ENCODE measurements around the gene STK26. TPM values are rescaled to one million over a fixed set of nuclear protein-coding genes. Genes with fewer than 3 reads are reported as not detected.

The STK26 gene
- total and polyA plus RNA-seq, 2 of the 13 experiments (the other 11 are each of a cell fraction or from before 2014, with no cell fraction given): 16.9 to 47.9 TPM

DNA sequence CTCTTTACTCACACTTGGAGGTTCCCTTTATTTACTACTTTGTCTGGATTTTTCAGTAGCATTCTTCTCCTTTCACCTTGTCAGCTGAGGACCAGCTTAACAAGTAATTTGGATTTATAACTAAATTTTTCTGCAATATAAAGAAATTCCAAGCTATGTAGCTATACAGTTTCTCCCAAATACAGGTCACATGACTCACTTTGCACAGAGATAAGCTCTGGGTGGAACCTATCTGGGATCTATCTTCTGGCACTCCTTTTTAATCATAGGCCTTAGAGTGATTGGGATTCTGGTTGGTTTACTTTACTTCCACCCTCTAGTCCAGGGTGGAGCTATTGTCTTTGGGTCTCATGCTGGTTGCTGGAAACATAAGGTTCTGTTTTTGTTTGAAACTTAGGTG is 34.9 kb upstream of the STK26 start:
- intact Hi-C loops (cut with micrococcal nuclease; ENCODE audit: unreplicated experiment) (no loop called here), in situ Hi-C loops (cut with HindIII; ENCODE audit: extremely low pct_ligation_motif_present, low pct_unique_long_range_greater_than_20kb) (no loop called here)
- Histone ChIP-seq H3K9ac (ENCODE audit: insufficient read depth, low read depth, low read length) (no peak overlapping the region), H3K79me2 (ENCODE audit: insufficient read depth, low read length) (no peaks in the 10 kb centered on the region), H3K9me3 (ENCODE audit: low read length) (no peaks in the 10 kb centered on the region), H3K4me2 (ENCODE audit: low read depth, low read length) (no peak overlapping the region), H3K27me3 (ENCODE audit: control insufficient read depth in 1 of 2, insufficient read depth in 2 of 2, low read length in 2 of 2) (no peaks in the 10 kb centered on the region), H3K4me1 (ENCODE audit: insufficient read depth, low read length) (peaks cover 9% of the 10 kb centered on the region; the same call in 1 of the 2 replicates), H3K4me3 (replicated peaks in 1 of 3; ENCODE audit: insufficient read depth in 1 of 3, low read depth in 2 of 3, low read length in 3 of 3) (no peak overlapping the region), H2AFZ (ENCODE audit: low read length) (no peak overlapping the region), H3K27ac (ENCODE audit: extremely low read length, insufficient read depth, low read length) (no peak overlapping the region), H4K20me1 (ENCODE audit: insufficient read depth, low read length) (no peaks in the 10 kb centered on the region), H3K36me3 (replicated peaks in 1 of 2; ENCODE audit: control insufficient read depth in 1 of 2, insufficient read depth in 2 of 2, low read length in 2 of 2) (no peaks in the 10 kb centered on the region)
- no peak for TF ChIP-seq FOXK1 (CRISPR knock-in tag; IDR thresholded peaks at IDR 0.05; ENCODE audit: borderline replicate concordance, low read depth)
- CTCF ChIA-PET (ENCODE audit: low intra/inter-chr PET ratio, low total read pairs): no interaction called here
- no peak for DNase-seq (ENCODE audit: low spot score)
- no peak for FAIRE-seq
- POLR2A ChIA-PET: no interaction called here
- no peak for ATAC-seq
- BruUV-seq (replicated peaks): no TSS peak

DNA sequence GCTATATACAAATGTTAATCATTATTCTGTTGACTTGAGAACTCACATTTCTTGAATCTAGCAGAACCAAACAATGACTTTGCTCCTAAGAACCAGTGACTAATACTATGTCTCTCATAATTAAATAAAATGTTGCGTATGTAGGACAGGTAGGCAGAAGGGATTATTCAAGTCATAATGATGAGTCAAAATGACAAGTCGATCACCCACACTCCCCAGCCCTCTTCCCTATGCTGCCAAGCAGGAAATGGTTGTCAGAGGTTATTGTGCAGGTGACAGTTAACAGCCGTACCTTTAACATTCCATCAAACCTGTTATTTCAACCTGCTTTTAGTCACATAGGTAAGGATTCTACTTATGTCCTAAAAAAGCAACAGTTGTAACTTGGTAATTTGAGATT is 22.0 kb upstream of the STK26 start:
- ChIA-PET POLR2A (no interaction called here), CTCF (ENCODE audit: low intra/inter-chr PET ratio, low total read pairs) (no interaction called here)
- ATAC-seq (no peak), DNase-seq (ENCODE audit: low spot score) (no peak), FAIRE-seq (no peak)
- Histone ChIP-seq H3K4me3 (replicated peaks in 1 of 3; ENCODE audit: insufficient read depth in 1 of 3, low read depth in 2 of 3, low read length in 3 of 3) (no peak overlapping the region), H3K4me1 (ENCODE audit: insufficient read depth, low read length) (0 out of 2 replicates have a peak, but pooled peaks cover 8% of the 10 kb centered on the region), H3K36me3 (replicated peaks in 1 of 2; ENCODE audit: control insufficient read depth in 1 of 2, insufficient read depth in 2 of 2, low read length in 2 of 2) (no peaks in the 10 kb centered on the region), H3K9ac (ENCODE audit: insufficient read depth, low read depth, low read length) (no peak overlapping the region), H2AFZ (ENCODE audit: low read length) (no peak overlapping the region), H3K27ac (ENCODE audit: extremely low read length, insufficient read depth, low read length) (no peak overlapping the region), H4K20me1 (ENCODE audit: insufficient read depth, low read length) (no peaks in the 10 kb centered on the region), H3K79me2 (ENCODE audit: insufficient read depth, low read length) (no peaks in the 10 kb centered on the region), H3K4me2 (ENCODE audit: low read depth, low read length) (no peak overlapping the region; the same call in 1 of the 2 replicates), H3K27me3 (ENCODE audit: control insufficient read depth in 1 of 2, insufficient read depth in 2 of 2, low read length in 2 of 2) (no peaks in the 10 kb centered on the region), H3K9me3 (ENCODE audit: low read length) (no peaks in the 10 kb centered on the region)
- TF ChIP-seq ISX (CRISPR knock-in tag; conservative IDR thresholded peaks at IDR 0.05) (no peak), PHF21A (CRISPR knock-in tag; IDR thresholded peaks at IDR 0.05) (no peak), ZNF629 (CRISPR knock-in tag; conservative IDR thresholded peaks at IDR 0.05) (no peak), TBP (CRISPR knock-in tag; IDR thresholded peaks at IDR 0.05) (no peak), ZFAT (CRISPR knock-in tag; conservative IDR thresholded peaks at IDR 0.05) (no peak), ZNF766 (CRISPR knock-in tag; IDR thresholded peaks at IDR 0.05; ENCODE audit: borderline replicate concordance) (no peak), ZNF367 (CRISPR knock-in tag; IDR thresholded peaks at IDR 0.05; ENCODE audit: borderline replicate concordance) (no peak), ZNF30 (CRISPR knock-in tag; IDR thresholded peaks at IDR 0.05) (no peak), MIXL1 (CRISPR knock-in tag; IDR thresholded peaks at IDR 0.05) (no peak), KMT2B (CRISPR knock-in tag; IDR thresholded peaks at IDR 0.05) (no peak), ZNF768 (CRISPR knock-in tag; IDR thresholded peaks at IDR 0.05) (no peak)
- TF ChIP-seq, protein P1, sequence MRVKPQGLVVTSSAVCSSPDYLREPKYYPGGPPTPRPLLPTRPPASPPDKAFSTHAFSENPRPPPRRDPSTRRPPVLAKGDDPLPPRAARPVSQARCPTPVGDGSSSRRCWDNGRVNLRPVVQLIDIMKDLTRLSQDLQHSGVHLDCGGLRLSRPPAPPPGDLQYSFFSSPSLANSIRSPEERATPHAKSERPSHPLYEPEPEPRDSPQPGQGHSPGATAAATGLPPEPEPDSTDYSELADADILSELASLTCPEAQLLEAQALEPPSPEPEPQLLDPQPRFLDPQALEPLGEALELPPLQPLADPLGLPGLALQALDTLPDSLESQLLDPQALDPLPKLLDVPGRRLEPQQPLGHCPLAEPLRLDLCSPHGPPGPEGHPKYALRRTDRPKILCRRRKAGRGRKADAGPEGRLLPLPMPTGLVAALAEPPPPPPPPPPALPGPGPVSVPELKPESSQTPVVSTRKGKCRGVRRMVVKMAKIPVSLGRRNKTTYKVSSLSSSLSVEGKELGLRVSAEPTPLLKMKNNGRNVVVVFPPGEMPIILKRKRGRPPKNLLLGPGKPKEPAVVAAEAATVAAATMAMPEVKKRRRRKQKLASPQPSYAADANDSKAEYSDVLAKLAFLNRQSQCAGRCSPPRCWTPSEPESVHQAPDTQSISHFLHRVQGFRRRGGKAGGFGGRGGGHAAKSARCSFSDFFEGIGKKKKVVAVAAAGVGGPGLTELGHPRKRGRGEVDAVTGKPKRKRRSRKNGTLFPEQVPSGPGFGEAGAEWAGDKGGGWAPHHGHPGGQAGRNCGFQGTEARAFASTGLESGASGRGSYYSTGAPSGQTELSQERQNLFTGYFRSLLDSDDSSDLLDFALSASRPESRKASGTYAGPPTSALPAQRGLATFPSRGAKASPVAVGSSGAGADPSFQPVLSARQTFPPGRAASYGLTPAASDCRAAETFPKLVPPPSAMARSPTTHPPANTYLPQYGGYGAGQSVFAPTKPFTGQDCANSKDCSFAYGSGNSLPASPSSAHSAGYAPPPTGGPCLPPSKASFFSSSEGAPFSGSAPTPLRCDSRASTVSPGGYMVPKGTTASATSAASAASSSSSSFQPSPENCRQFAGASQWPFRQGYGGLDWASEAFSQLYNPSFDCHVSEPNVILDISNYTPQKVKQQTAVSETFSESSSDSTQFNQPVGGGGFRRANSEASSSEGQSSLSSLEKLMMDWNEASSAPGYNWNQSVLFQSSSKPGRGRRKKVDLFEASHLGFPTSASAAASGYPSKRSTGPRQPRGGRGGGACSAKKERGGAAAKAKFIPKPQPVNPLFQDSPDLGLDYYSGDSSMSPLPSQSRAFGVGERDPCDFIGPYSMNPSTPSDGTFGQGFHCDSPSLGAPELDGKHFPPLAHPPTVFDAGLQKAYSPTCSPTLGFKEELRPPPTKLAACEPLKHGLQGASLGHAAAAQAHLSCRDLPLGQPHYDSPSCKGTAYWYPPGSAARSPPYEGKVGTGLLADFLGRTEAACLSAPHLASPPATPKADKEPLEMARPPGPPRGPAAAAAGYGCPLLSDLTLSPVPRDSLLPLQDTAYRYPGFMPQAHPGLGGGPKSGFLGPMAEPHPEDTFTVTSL (CRISPR knock-in tag; IDR thresholded peaks at IDR 0.05; ENCODE audit: borderline replicate concordance): no peak
- TF ChIP-seq, protein P2, sequence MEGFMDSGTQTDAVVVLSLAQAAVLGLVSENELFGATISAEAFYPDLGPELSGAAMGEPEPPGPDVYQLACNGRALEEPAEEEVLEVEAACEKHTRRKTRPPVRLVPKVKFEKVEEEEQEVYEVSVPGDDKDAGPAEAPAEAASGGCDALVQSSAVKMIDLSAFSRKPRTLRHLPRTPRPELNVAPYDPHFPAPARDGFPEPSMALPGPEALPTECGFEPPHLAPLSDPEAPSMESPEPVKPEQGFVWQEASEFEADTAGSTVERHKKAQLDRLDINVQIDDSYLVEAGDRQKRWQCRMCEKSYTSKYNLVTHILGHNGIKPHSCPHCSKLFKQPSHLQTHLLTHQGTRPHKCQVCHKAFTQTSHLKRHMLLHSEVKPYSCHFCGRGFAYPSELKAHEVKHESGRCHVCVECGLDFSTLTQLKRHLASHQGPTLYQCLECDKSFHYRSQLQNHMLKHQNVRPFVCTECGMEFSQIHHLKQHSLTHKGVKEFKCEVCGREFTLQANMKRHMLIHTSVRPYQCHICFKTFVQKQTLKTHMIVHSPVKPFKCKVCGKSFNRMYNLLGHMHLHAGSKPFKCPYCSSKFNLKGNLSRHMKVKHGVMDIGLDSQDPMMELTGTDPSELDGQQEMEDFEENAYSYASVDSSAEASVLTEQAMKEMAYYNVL (CRISPR knock-in tag; IDR thresholded peaks at IDR 0.05; ENCODE audit: borderline replicate concordance): no peak
- intact Hi-C loops (cut with micrococcal nuclease; ENCODE audit: unreplicated experiment): no loop called here
- in situ Hi-C loops (cut with HindIII; ENCODE audit: extremely low pct_ligation_motif_present, low pct_unique_long_range_greater_than_20kb): no loop called here
- no TSS peak for BruUV-seq (replicated peaks)
- 15% methylated on average over 3 of the region's 3 CpGs for WGBS (ENCODE audit: low lambda C conversion rate)
